Purkinje cell (primary cell): ENCODE measurements around the gene LSP1. TPM values are rescaled to one million over a fixed set of nuclear protein-coding genes. Genes with fewer than 3 reads are reported as not detected.

Experiments
- polyA plus RNA-seq: library from polyadenylated mRNA; unstranded; fragments of >200 nt; fragmentation: Nextera tagmentation; gene quantifications from 2 replicates; pipeline ENCODE4 v1.2.1, GENCODE V29; 2014

The LSP1 gene, protein sequence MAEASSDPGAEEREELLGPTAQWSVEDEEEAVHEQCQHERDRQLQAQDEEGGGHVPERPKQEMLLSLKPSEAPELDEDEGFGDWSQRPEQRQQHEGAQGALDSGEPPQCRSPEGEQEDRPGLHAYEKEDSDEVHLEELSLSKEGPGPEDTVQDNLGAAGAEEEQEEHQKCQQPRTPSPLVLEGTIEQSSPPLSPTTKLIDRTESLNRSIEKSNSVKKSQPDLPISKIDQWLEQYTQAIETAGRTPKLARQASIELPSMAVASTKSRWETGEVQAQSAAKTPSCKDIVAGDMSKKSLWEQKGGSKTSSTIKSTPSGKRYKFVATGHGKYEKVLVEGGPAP
- 1.7 and 6.2 TPM in 2 replicates for polyA plus RNA-seq

DNA sequence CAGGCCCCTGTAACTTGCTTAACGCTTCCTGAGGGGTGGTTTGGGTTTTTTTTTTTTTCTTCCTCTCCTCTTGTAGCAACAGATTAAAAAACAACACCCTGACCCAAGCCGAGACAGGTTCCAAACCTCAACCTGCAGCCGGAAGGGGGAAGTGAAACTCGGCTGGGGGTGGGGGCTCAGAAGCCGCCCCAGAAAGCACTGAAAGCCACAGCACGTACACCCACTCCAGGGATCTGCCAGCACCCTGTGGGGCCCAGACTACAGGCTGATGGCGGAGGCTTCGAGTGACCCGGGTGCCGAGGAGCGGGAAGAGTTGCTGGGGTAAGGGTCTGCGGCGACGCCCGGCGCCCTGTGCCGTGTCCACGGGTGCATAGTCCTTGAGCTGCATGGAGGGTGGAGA lies at the start of gene LSP1:
LSP1 (plus strand) TSS at position 208 of the 400 bp plus-strand sequence; CDS start at position 269, 61 bp downstream.

GRCh38 chr11:1834779-1835670 lies 17.9 kb upstream of the LSP1 start, which contains the start of gene SYT8:
TSS of gene SYT8 (plus strand) at chr11:1834990. CDS start at chr11:1835106, 116 bp downstream.

GRCh38 chr11:1838426-1839144 lies 14.3 kb upstream of the LSP1 start, which contains the start of gene TNNI2:
TSS of gene TNNI2 (plus strand) at chr11:1838981. CDS start at chr11:1839697, 716 bp downstream.

DNA sequence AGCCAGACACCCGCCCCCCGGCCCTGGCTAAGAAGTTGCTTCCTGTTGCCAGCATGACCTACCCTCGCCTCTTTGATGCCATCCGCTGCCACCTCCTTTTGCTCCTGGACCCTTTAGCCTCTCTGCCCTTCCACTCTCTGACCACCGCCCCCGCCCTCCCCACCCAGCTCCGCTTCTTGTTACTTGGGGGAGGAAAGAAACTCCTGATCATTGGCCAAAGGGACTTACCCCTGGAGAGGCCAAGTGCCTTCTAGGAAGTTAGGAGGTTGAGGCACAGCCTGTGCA lies 38.9 kb downstream of the LSP1 start, which contains the start of gene PRR33:
PRR33 (minus strand) TSS at position 65 of the 285 bp plus-strand sequence. CDS start 1,311 bp downstream, outside the sequence.

DNA sequence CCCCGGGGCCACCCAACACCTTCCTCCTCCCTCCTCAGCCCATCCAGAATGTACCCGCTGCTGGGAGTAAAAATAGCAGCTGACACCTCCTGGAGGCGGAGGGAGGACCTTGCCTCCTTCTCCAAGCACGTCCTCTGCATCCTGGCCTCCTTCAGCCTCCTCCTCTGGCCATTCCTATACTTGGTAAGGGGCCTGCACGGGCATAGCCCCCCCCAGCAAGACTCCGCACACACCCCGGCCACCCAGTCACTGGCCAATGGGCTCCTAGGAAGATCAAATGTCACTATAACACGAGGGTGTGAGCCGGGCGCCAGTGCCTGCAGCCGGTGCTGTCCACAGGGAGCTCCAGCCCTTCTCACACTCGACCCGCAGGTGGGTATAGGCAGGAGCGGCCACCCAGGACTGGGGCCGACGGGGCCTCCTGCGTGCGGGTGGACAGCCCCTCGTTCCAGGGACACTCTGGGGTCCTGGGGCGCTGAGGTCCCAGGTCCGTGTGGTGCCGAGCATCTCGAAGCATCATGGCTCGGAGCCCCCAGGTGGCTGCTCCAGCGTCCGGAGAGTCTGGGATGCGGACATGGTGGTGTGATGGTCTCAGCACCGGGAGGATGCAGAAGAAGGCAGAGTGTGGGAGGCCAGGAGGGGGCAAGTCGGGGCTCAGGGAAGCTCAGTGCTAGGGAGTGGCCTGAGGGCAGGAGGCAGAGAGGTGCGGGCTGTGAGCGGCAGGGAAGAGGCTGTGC lies 66.7 kb downstream of the LSP1 start, which contains the start of gene TNNT3:
TNNT3 (plus strand) TSS at position 313 of the 737 bp plus-strand sequence. CDS start 3,172 bp downstream, outside the sequence.

Other genes starting within 250 kb of the LSP1 start
- gene KRTAP5-3, start 244.6 kb upstream of the LSP1 start, polyA plus RNA-seq = not detected in 2 replicates
- gene KRTAP5-4, start 230.9 kb upstream of the LSP1 start, polyA plus RNA-seq = not detected in 2 replicates
- not detected in 2 replicates for gene KRTAP5-5, start 223.3 kb upstream of the LSP1 start, polyA plus RNA-seq
- gene KRTAP5-6, start 155.9 kb upstream of the LSP1 start, polyA plus RNA-seq = not detected in 2 replicates
- gene IFITM10, start 102.5 kb upstream of the LSP1 start, polyA plus RNA-seq = 0.83 TPM in 1 of 2 replicates, not detected in the other
- 12.6 and 26.0 TPM in 2 replicates for gene CTSD, start 89.2 kb upstream of the LSP1 start, polyA plus RNA-seq
- gene SYT8, start 18.1 kb upstream of the LSP1 start, polyA plus RNA-seq = not detected in 2 replicates
- not detected in 2 replicates for gene TNNI2, start 14.1 kb upstream of the LSP1 start, polyA plus RNA-seq
- gene PRR33, start 38.8 kb downstream of the LSP1 start, polyA plus RNA-seq = not detected in 2 replicates
- not detected in 2 replicates for gene TNNT3, start 66.6 kb downstream of the LSP1 start, polyA plus RNA-seq
- 2.4 and 4.5 TPM in 2 replicates for gene MRPL23, start 94.2 kb downstream of the LSP1 start, polyA plus RNA-seq
- gene H19, start 144.8 kb downstream of the LSP1 start, polyA plus RNA-seq = not detected in 2 replicates